GM12801 (cell line): ENCODE results near the gene PCNX2.

Experiments
- TF ChIP-seq, protein P1 (sequence below): IDR thresholded peaks from one replicate; pipeline ENCODE4 v1.5.1; 2011; ENCODE audit warnings: control low read depth; ENCODE audit not compliant: insufficient read length; ENCODE audit errors: extremely low read depth

PCNX2 gene

DNA sequence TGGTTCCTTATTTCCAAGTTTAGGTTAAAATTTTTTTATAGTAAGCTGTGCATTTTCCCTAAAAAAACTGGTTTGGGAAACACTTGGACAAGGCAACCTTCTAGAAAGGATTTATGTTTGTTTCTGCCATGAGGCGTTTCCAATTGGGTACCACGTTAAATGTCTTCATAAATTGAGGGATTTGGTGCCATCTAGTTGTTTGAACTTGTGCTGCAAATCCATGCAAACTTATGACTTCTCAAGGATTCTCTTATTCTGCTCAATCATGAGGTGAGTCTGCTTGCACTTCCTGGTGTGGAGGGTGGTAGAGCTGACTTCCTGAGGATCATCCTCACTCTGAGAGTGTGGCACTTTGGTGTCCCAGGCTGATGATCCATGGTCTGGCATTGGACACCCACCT lies 123.3 kb downstream of the PCNX2 start:
- TF ChIP-seq, protein P1, sequence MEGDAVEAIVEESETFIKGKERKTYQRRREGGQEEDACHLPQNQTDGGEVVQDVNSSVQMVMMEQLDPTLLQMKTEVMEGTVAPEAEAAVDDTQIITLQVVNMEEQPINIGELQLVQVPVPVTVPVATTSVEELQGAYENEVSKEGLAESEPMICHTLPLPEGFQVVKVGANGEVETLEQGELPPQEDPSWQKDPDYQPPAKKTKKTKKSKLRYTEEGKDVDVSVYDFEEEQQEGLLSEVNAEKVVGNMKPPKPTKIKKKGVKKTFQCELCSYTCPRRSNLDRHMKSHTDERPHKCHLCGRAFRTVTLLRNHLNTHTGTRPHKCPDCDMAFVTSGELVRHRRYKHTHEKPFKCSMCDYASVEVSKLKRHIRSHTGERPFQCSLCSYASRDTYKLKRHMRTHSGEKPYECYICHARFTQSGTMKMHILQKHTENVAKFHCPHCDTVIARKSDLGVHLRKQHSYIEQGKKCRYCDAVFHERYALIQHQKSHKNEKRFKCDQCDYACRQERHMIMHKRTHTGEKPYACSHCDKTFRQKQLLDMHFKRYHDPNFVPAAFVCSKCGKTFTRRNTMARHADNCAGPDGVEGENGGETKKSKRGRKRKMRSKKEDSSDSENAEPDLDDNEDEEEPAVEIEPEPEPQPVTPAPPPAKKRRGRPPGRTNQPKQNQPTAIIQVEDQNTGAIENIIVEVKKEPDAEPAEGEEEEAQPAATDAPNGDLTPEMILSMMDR, result no peak

DNA sequence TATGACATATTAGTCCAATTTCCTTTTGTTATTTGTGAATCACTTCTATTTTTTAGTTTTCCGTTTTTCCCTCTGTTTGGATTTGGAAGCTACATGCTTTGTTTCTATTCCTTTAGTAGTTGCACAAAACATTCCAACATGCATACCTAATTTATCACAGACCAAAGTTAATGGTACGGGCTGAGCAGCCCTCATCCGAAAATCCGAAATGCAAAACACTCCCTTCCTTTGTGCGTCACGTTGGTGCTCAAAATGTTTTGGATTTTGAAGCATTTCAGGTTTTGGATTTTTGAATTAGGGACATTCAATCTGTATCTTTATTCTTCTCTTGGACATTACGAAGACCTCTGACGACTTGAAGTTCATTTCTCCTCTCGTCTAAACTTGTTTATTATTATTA lies 124.8 kb downstream of the PCNX2 start:
- TF ChIP-seq, protein P1, result no peak

DNA sequence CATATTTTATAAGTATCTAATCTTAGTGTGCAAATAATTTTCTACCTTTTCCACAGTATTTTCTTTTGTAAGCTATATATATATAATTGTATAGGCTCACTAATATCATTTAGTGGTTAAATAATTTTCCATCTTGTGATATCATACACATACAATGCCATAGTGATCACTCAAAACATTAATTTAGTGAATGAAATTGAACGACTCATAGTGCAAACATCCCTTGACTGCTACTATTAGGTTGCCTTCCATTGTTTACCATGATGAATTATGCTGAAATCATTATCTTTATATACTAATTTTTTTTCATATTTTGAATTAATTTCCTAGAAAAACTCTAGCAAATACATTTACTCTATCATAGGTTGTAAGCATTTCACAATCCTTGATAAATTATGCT lies 127.1 kb downstream of the PCNX2 start:
- TF ChIP-seq, protein P1, result no peak

GRCh38 chr1:233166896-233167295 lies 128.6 kb downstream of the PCNX2 start:
- TF ChIP-seq, protein P1, result no peak

- TF ChIP-seq, protein P1, result no peak
Measured at GRCh38 chr1:233163696-233164095, 131.8 kb downstream of the PCNX2 start.

DNA sequence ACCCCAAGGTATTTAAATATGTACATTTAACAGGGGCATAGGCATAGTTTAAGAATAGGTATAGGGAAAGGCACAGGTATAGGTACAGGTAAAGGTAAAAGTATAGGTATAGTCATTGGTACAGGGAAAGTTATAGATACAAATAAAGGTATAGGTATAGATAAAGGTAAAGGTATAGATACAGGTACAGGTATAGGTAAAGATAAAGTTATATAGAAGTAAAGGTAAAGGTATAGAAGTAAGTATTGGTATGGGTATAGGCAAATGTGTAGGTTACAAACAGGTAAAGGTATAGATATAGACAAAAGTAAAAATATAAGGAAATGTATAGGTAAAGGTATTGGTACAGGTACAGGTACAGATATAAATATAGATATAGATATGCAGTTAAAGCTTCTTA lies 137.2 kb downstream of the PCNX2 start:
- TF ChIP-seq, protein P1, result no peak

DNA sequence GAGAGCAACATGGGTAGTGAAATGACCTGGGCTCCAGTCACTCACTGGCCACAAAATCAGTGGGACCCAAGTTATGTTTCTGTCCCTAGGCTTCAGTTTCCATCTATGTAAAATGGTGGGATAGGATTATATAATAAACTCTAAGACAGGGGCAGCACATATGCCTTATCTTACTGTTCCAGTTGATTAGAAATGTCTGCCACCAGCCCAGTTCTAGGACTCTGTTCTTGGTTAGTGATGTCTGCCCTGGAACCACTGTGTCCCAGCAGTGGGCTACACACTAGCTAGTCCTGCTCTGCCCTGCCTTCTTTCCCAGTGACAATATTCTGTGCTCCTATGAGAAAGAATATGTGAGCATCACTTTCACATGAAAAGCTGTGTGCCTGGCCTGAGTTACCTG lies 138.3 kb downstream of the PCNX2 start:
- TF ChIP-seq, protein P1, result no peak

DNA sequence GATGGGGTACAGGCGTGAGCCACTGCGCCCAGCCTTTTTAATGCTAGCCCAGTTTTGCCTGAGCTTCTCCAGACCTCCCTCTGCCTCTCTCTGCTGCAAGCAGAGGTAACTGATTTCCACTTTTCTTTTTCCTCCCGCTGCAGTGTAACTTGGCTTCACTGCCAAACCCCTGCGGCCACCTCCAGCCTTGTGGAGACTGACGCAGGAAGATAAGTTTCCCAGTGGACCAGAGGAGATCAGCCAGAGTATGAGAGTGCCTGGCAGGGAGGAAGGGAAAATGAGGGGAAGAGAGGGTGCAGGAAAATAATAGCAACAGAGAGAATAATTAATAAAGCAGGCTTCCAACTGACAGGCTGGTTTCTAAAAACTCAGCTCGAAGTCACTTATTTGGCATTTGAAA lies 143.7 kb downstream of the PCNX2 start:
- TF ChIP-seq, protein P1, result no peak
